ENCODE results near the gene RNF114. TPM values are rescaled to one million over a fixed set of nuclear protein-coding genes. Genes with fewer than 3 reads are reported as not detected.

Gene RNF114
- total RNA-seq, 4 donors from 2014 or later, result 136 to 193 (median 176) TPM

GRCh38 chr20:49906615-49907154 lies 29.5 kb upstream of the RNF114 start:
- no peak for TF ChIP-seq CTCF (IDR thresholded peaks at IDR 0.05; ENCODE audit: low read depth)

GRCh38 chr20:49907405-49908257 lies 28.6 kb upstream of the RNF114 start:
- TF ChIP-seq CTCF (IDR thresholded peaks at IDR 0.05; ENCODE audit: low read depth), result no peak

GRCh38 chr20:49908258-49908565 lies 28.0 kb upstream of the RNF114 start:
- TF ChIP-seq CTCF (IDR thresholded peaks at IDR 0.05; ENCODE audit: low read depth), result no peak

GRCh38 chr20:49909499-49910339 lies 26.5 kb upstream of the RNF114 start:
- no peak for TF ChIP-seq CTCF (IDR thresholded peaks at IDR 0.05; ENCODE audit: low read depth)

GRCh38 chr20:49910340-49910706 lies 25.9 kb upstream of the RNF114 start:
- no peak for TF ChIP-seq CTCF (IDR thresholded peaks at IDR 0.05; ENCODE audit: low read depth)

GRCh38 chr20:49913399-49914047 lies 22.7 kb upstream of the RNF114 start:
- TF ChIP-seq CTCF (IDR thresholded peaks at IDR 0.05; ENCODE audit: low read depth), result no peak

All from subcutaneous adipose tissue (tissue), 4 donors.